Thymus (tissue), 11 donors: Measurements from ENCODE around the gene OSBPL6. TPM values are rescaled to one million over a fixed set of nuclear protein-coding genes. Genes with fewer than 3 reads are reported as not detected.

Experiments used
- DNase-seq, 9 donors: peaks; one replicate each; pipeline ENCODE4 v3.0.0-alpha.2; 2013; ENCODE audit warnings: low spot score in 9 of 9, low read depth in 6 of 9, missing footprints in 1 of 9
- H3K27ac ChIP-seq, 2 donors: one replicate each; pipeline ENCODE4 v1.5.1; 2013; ENCODE audit warnings: control low read depth in 1 of 2, low read depth in 1 of 2, low read length in 1 of 2, mild to moderate bottlenecking in 1 of 2, moderate library complexity in 1 of 2
- H3K27me3 ChIP-seq, 2 donors: one replicate each; pipeline ENCODE4 v1.5.1; 2013; ENCODE audit warnings: low read length in 1 of 2; ENCODE audit not compliant: control insufficient read depth in 2 of 2, insufficient read depth in 1 of 2
- H3K36me3 ChIP-seq, 2 donors: one replicate each; pipeline ENCODE4 v1.5.1; 2013; ENCODE audit warnings: low read length in 1 of 2, mild to moderate bottlenecking in 1 of 2, moderate library complexity in 1 of 2; ENCODE audit not compliant: control insufficient read depth in 2 of 2, insufficient read depth in 2 of 2
- H3K4me1 ChIP-seq, 2 donors: one replicate each; pipeline ENCODE4 v1.5.1; 2013; ENCODE audit warnings: low read length in 2 of 2; ENCODE audit not compliant: control insufficient read depth in 2 of 2, insufficient read depth in 2 of 2
- H3K4me3 ChIP-seq, 2 donors: one replicate each; pipeline ENCODE4 v1.5.1; 2013; ENCODE audit warnings: low read length in 2 of 2, control low read depth in 1 of 2, mild to moderate bottlenecking in 1 of 2
- H3K9me3 ChIP-seq, 2 donors: one replicate each; pipeline ENCODE4 v1.5.1; 2013; ENCODE audit warnings: low read length in 1 of 2, mild to moderate bottlenecking in 1 of 2; ENCODE audit not compliant: control insufficient read depth in 2 of 2, insufficient read depth in 1 of 2
- WGBS: extraction: QIAGEN DNeasy Blood & Tissue Kit; methylation state at CpG from one replicate; pipeline ENCODE4 v1.1.7; 2013; 5-methylcytosine and 5-hydroxymethylcytosine counted together
- polyA plus RNA-seq: library from polyadenylated mRNA; stranded (reverse); fragments of 200-250 nt; gene quantifications from one replicate; pipeline ENCODE4 v1.2.3, GENCODE V29; 2013
- total RNA-seq: library from RNA; stranded (reverse); fragments of 120-200 nt; gene quantifications from one replicate; pipeline ENCODE4 v1.2.4, GENCODE V29; 2013
- donor health status: healthy.

OSBPL6 gene
- total and polyA plus RNA-seq, 2 donors, result 0.28 to 5.7 TPM

GRCh38 chr2:178223806-178224205, 29.5 kb downstream of the OSBPL6 start:
- no peak for DNase-seq
- H3K4me1 ChIP-seq, result no peaks in the 10 kb centered on the region
- H3K27me3 ChIP-seq, result no peaks in the 10 kb centered on the region
- H3K27ac ChIP-seq, result no peak overlapping the region
- no peak overlapping the region for H3K4me3 ChIP-seq
- WGBS, result 93% methylated on average over 4 of the region's 4 CpGs
- H3K9me3 ChIP-seq, result no peaks in the 10 kb centered on the region
- H3K36me3 ChIP-seq, result no peaks in the 10 kb centered on the region

- no peaks in the 10 kb centered on the region for H3K27me3 ChIP-seq
- no peaks in the 10 kb centered on the region for H3K9me3 ChIP-seq
- H3K36me3 ChIP-seq, result no peaks in the 10 kb centered on the region
- H3K27ac ChIP-seq, result no peak overlapping the region
- no peaks in the 10 kb centered on the region for H3K4me1 ChIP-seq
- DNase-seq, result no peak
- no peak overlapping the region for H3K4me3 ChIP-seq
- 92% methylated on average over 4 of the region's 4 CpGs for WGBS
These were observed 30.9 kb downstream of the OSBPL6 start for GRCh38 chr2:178225006-178225805.

GRCh38 chr2:178227187-178227586, 32.9 kb downstream of the OSBPL6 start:
- WGBS, result 89% methylated on average over 2 of the region's 2 CpGs
- H3K27me3 ChIP-seq, result no peaks in the 10 kb centered on the region
- no peaks in the 10 kb centered on the region for H3K9me3 ChIP-seq
- no peak overlapping the region for H3K4me3 ChIP-seq
- no peak for DNase-seq
- H3K4me1 ChIP-seq, result no peaks in the 10 kb centered on the region
- no peaks in the 10 kb centered on the region for H3K36me3 ChIP-seq
- H3K27ac ChIP-seq, result no peak overlapping the region

GRCh38 chr2:178229927-178230326, 35.6 kb downstream of the OSBPL6 start:
- no peak for DNase-seq
- no peaks in the 10 kb centered on the region for H3K36me3 ChIP-seq
- H3K4me3 ChIP-seq, result no peak overlapping the region
- no peaks in the 10 kb centered on the region for H3K4me1 ChIP-seq
- 51% methylated on average over 1 of the region's 1 CpG for WGBS
- H3K27ac ChIP-seq, result no peak overlapping the region
- no peaks in the 10 kb centered on the region for H3K27me3 ChIP-seq
- H3K9me3 ChIP-seq, result no peaks in the 10 kb centered on the region

- Histone ChIP-seq H3K9me3 (no peaks in the 10 kb centered on the region), H3K4me1 (no peaks in the 10 kb centered on the region)
- WGBS, result 90% methylated on average over 4 of the region's 4 CpGs
These were observed 36.1 kb downstream of the OSBPL6 start for GRCh38 chr2:178230396-178230795.

GRCh38 chr2:178233428-178233827, 39.1 kb downstream of the OSBPL6 start:
- Histone ChIP-seq H3K27me3 (no peaks in the 10 kb centered on the region), H3K4me3 (no peak overlapping the region), H3K4me1 (no peaks in the 10 kb centered on the region), H3K9me3 (no peaks in the 10 kb centered on the region), H3K36me3 (no peaks in the 10 kb centered on the region), H3K27ac (no peak overlapping the region)
- 87% methylated on average over 3 of the region's 3 CpGs for WGBS
- no peak for DNase-seq

More at GRCh38 chr2:178230396-178230795, 36.1 kb downstream of the OSBPL6 start:
- no peak for DNase-seq
- Histone ChIP-seq H3K27ac (no peak overlapping the region), H3K36me3 (no peaks in the 10 kb centered on the region), H3K4me3 (no peak overlapping the region), H3K27me3 (no peaks in the 10 kb centered on the region)

GRCh38 chr2:178234648-178235047, 40.3 kb downstream of the OSBPL6 start:
- Histone ChIP-seq H3K36me3 (no peaks in the 10 kb centered on the region), H3K27me3 (no peaks in the 10 kb centered on the region), H3K27ac (no peak overlapping the region), H3K4me1 (no peaks in the 10 kb centered on the region), H3K4me3 (no peak overlapping the region), H3K9me3 (no peaks in the 10 kb centered on the region)
- WGBS, result 96% methylated on average over 1 of the region's 1 CpG
- DNase-seq, result no peak

GRCh38 chr2:178237488-178238153, 43.3 kb downstream of the OSBPL6 start:
- Histone ChIP-seq H3K36me3 (no peaks in the 10 kb centered on the region), H3K27ac (no peak overlapping the region), H3K9me3 (no peaks in the 10 kb centered on the region), H3K4me1 (no peaks in the 10 kb centered on the region), H3K27me3 (no peaks in the 10 kb centered on the region), H3K4me3 (no peak overlapping the region)
- DNase-seq, result no peak
- WGBS, result 91% methylated on average over 1 of the region's 1 CpG

- Histone ChIP-seq H3K36me3 (no peaks in the 10 kb centered on the region), H3K4me1 (no peaks in the 10 kb centered on the region), H3K4me3 (no peak overlapping the region), H3K27ac (no peak overlapping the region), H3K27me3 (no peaks in the 10 kb centered on the region), H3K9me3 (no peaks in the 10 kb centered on the region)
- DNase-seq, result no peak
- WGBS, result 95% methylated on average over 4 of the region's 4 CpGs
These were observed 43.8 kb downstream of the OSBPL6 start for GRCh38 chr2:178238154-178238521.
